Measurements from ENCODE around the gene TSPAN10.
"Not testable (repeated sequence)": the region's sequence is repeated elsewhere in the genome, so short reads cannot be mapped to it uniquely, and the experiment has no call there.

Gene TSPAN10

GRCh38 chr17:81665205-81666091 lies 28.5 kb downstream of the TSPAN10 start:
- DNase-seq (peak; percentile 74), ATAC-seq (peak; percentile 37)
- peaks cover 49% of the 10 kb centered on the region for H3K4me1 Mint-ChIP-seq
- H3K9me3 Mint-ChIP-seq, result no peaks in the 10 kb centered on the region
- H3K27ac Mint-ChIP-seq, result peak overlapping the region; percentile 98
- H3K27me3 Mint-ChIP-seq, result no peaks in the 10 kb centered on the region
- peak overlapping the region; percentile 97 for H3K4me3 Mint-ChIP-seq
- H3K36me3 Mint-ChIP-seq (ENCODE audit: low read depth), result peaks cover 30% of the 10 kb centered on the region

GRCh38 chr17:81666092-81666341 lies 29.0 kb downstream of the TSPAN10 start:
- peaks cover 31% of the 10 kb centered on the region for H3K36me3 Mint-ChIP-seq (ENCODE audit: low read depth)
- peaks cover 49% of the 10 kb centered on the region for H3K4me1 Mint-ChIP-seq

GRCh38 chr17:81666342-81667191 lies 29.6 kb downstream of the TSPAN10 start, which contains the start of the genes CCDC137 and OXLD1:
CCDC137 (plus strand) TSS chr17:81666737; CDS start chr17:81666767, 30 bp downstream.
OXLD1 (minus strand) TSS chr17:81666605; CDS start chr17:81666577, 28 bp downstream.
- peak within 1 kb of the TSS; percentile 97 for H3K4me3 Mint-ChIP-seq
- ATAC-seq, result peak; percentile 95
- no peaks in the 10 kb centered on the region for H3K27me3 Mint-ChIP-seq
- peaks cover 52% of the 10 kb centered on the region for H3K4me1 Mint-ChIP-seq
- H3K9me3 Mint-ChIP-seq, result no peaks in the 10 kb centered on the region
- peaks cover 35% of the 10 kb centered on the region for H3K36me3 Mint-ChIP-seq (ENCODE audit: low read depth)
- DNase-seq, result peak; percentile 96
- H3K27ac Mint-ChIP-seq, result peak within 1 kb of the TSS; percentile 98

More at GRCh38 chr17:81666092-81666341, 29.0 kb downstream of the TSPAN10 start:
- ATAC-seq (peak; percentile 5), DNase-seq (no peak)
- Mint-ChIP-seq H3K27ac (peak overlapping the region; percentile 98), H3K27me3 (no peaks in the 10 kb centered on the region), H3K4me3 (peak overlapping the region; percentile 97), H3K9me3 (no peaks in the 10 kb centered on the region)

GRCh38 chr17:81667754-81668153 lies 30.8 kb downstream of the TSPAN10 start:
- Mint-ChIP-seq H3K27ac (peak overlapping the region; percentile 85), H3K4me1 (peaks cover 49% of the 10 kb centered on the region), H3K9me3 (no peaks in the 10 kb centered on the region), H3K4me3 (peak overlapping the region; percentile 97), H3K36me3 (ENCODE audit: low read depth) (peaks cover 39% of the 10 kb centered on the region), H3K27me3 (no peaks in the 10 kb centered on the region)
- DNase-seq, result peak; percentile 16
- no peak for ATAC-seq

GRCh38 chr17:81672504-81672903 lies 35.5 kb downstream of the TSPAN10 start:
- Mint-ChIP-seq H3K4me1 (peaks cover 14% of the 10 kb centered on the region), H3K9me3 (no peaks in the 10 kb centered on the region), H3K27ac (no peak overlapping the region), H3K27me3 (no peaks in the 10 kb centered on the region), H3K4me3 (no peak overlapping the region), H3K36me3 (ENCODE audit: low read depth) (peaks cover 29% of the 10 kb centered on the region)
- no peak for DNase-seq
- no peak for ATAC-seq

- peaks cover 25% of the 10 kb centered on the region for H3K36me3 Mint-ChIP-seq (ENCODE audit: low read depth)
- peaks cover 10% of the 10 kb centered on the region for H3K4me1 Mint-ChIP-seq
- no peaks in the 10 kb centered on the region for H3K9me3 Mint-ChIP-seq
- no peak for ATAC-seq
- H3K4me3 Mint-ChIP-seq, result no peak overlapping the region
- no peaks in the 10 kb centered on the region for H3K27me3 Mint-ChIP-seq
- no peak for DNase-seq
- no peak overlapping the region for H3K27ac Mint-ChIP-seq
Observed at GRCh38 chr17:81672954-81673353, 36.0 kb downstream of the TSPAN10 start.

- Mint-ChIP-seq H3K27ac (no peak overlapping the region), H3K4me1 (peaks cover 4% of the 10 kb centered on the region), H3K9me3 (no peaks in the 10 kb centered on the region), H3K4me3 (no peak overlapping the region), H3K27me3 (no peaks in the 10 kb centered on the region), H3K36me3 (ENCODE audit: low read depth) (peaks cover 19% of the 10 kb centered on the region)
- DNase-seq, result no peak
- ATAC-seq, result no peak
Observed at GRCh38 chr17:81673561-81674258, 36.7 kb downstream of the TSPAN10 start.

- ATAC-seq, H3K9me3 Mint-ChIP-seq, H3K4me1 Mint-ChIP-seq, H3K4me3 Mint-ChIP-seq, H3K27me3 Mint-ChIP-seq, H3K27ac Mint-ChIP-seq: not testable (repeated sequence)
- DNase-seq, result peak; percentile 25
- peaks cover 16% of the 10 kb centered on the region for H3K36me3 Mint-ChIP-seq (ENCODE audit: low read depth)
Observed at GRCh38 chr17:81675515-81676221, 38.7 kb downstream of the TSPAN10 start.

- DNase-seq, result no peak
- Mint-ChIP-seq H3K4me3 (no peak overlapping the region), H3K4me1 (peaks cover 4% of the 10 kb centered on the region), H3K27me3 (no peaks in the 10 kb centered on the region), H3K27ac (no peak overlapping the region), H3K36me3 (ENCODE audit: low read depth) (peaks cover 12% of the 10 kb centered on the region), H3K9me3 (no peaks in the 10 kb centered on the region)
- no peak for ATAC-seq
Observed at GRCh38 chr17:81676906-81677305, 39.9 kb downstream of the TSPAN10 start.

GRCh38 chr17:81680150-81680549 lies 43.2 kb downstream of the TSPAN10 start:
- H3K27me3 Mint-ChIP-seq, result peaks cover 2% of the 10 kb centered on the region
- H3K4me1 Mint-ChIP-seq, result peaks cover 26% of the 10 kb centered on the region
- no peaks in the 10 kb centered on the region for H3K9me3 Mint-ChIP-seq
- no peak overlapping the region for H3K4me3 Mint-ChIP-seq
- no peak for DNase-seq
- H3K36me3 Mint-ChIP-seq (ENCODE audit: low read depth), result peaks cover 13% of the 10 kb centered on the region
- no peak for ATAC-seq
- H3K27ac Mint-ChIP-seq, result no peak overlapping the region

GRCh38 chr17:81681672-81682071 lies 44.7 kb downstream of the TSPAN10 start:
- H3K27ac Mint-ChIP-seq, result no peak overlapping the region
- peaks cover 35% of the 10 kb centered on the region for H3K4me1 Mint-ChIP-seq
- peaks cover 23% of the 10 kb centered on the region for H3K36me3 Mint-ChIP-seq (ENCODE audit: low read depth)
- H3K4me3 Mint-ChIP-seq, result peak overlapping the region; percentile 6
- ATAC-seq (no peak), DNase-seq (no peak)
- no peaks in the 10 kb centered on the region for H3K9me3 Mint-ChIP-seq
- H3K27me3 Mint-ChIP-seq, result peaks cover 2% of the 10 kb centered on the region

- Mint-ChIP-seq H3K9me3 (no peaks in the 10 kb centered on the region), H3K36me3 (ENCODE audit: low read depth) (peaks cover 30% of the 10 kb centered on the region), H3K27me3 (peaks cover 2% of the 10 kb centered on the region), H3K27ac (peak overlapping the region; percentile 78), H3K4me1 (peaks cover 41% of the 10 kb centered on the region), H3K4me3 (peak overlapping the region; percentile 92)
- DNase-seq (no peak), ATAC-seq (no peak)
Observed at GRCh38 chr17:81682565-81683207, 45.7 kb downstream of the TSPAN10 start.

GRCh38 chr17:81683208-81683583 lies 46.2 kb downstream of the TSPAN10 start:
- ATAC-seq (peak; percentile 0), DNase-seq (no peak)
- Mint-ChIP-seq H3K9me3 (no peaks in the 10 kb centered on the region), H3K36me3 (ENCODE audit: low read depth) (peaks cover 31% of the 10 kb centered on the region), H3K27me3 (peaks cover 2% of the 10 kb centered on the region), H3K4me1 (peaks cover 41% of the 10 kb centered on the region), H3K27ac (peak overlapping the region; percentile 97), H3K4me3 (peak overlapping the region; percentile 92)

Measured in activated naive CD8-positive, alpha-beta T cell treated with anti-CD3 and anti-CD28 coated beads, Interleukin-2, amount 50 U/mL, for 24 hours (primary cell).